NCI-H2171 (cell line): Measurements from ENCODE around the gene RASL12.
"Not testable (repeated sequence)": the region's sequence is repeated elsewhere in the genome, so short reads cannot be mapped to it uniquely, and the experiment has no call there.

ENCODE experiments used
- DNase-seq: peaks from one replicate; lab custom pipeline; 2025; lab: John Stamatoyannopoulos, UW

Gene RASL12

DNA sequence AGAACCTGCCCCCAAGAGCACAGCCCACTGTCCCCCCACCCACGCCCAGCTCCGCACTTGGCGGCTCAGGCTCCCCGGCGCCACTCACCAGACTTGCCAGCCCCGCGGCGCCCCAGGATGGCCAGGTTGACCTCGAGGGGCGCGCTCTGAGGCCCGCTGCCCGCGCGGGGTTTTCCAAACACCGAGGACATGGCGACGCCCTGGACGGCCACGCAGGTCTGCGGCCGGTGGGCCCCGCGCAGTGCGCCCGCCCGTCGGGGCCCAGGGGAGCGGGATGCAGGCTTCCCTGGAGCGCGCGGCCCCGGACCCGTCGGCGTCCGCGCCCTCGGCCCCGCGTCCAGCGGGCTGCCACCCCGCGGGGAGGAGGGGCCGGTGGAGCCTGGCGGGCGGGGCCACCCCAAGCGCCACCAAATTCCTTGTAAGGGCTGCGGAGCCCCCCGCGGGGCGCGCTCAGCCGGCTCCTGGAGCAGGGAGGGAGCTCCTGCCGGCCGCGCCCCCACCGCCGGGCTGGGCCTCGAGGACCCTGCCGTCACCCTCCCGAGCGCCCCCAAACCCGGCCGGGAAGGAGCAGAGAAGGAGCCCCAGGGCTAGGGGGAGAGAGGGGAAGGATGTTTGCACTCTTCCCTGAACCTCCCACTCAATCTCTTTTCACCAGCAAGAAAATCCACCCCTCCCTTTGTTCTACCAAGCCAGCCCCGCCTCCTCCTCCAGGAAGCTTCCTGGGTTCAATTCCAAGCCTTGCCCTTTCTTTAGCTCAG, at the start of gene RASL12:
Gene RASL12, minus strand, starts transcription at position 347 of the 758 bp plus-strand sequence. Its CDS starts 156 bp downstream, at position 191.
- no peak for DNase-seq

DNA sequence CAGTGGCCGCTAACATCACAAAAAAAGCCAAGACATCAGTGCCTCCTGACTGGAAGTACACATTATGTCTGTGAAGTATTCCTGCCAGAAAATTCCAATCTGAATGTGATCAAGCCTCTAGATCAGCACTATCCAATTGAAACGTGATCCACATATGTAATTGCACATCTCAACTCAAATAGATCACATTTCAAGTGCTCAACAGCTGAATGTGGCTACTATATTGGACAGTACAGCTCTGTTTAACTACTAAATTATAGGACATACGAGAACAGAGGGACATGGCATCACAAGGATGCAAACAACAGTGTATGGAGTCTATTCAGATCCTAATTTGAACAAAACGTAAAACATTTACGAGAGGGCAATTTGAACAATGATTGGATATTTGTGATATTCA, 47.8 kb upstream of the RASL12 start:
- DNase-seq, result no peak

GRCh38 chr15:65115086-65115485, 47.3 kb upstream of the RASL12 start, which contains the start of gene UBAP1L:
Gene UBAP1L, minus strand, starts transcription at chr15:65115200. Its CDS starts 8,985 bp downstream, at chr15:65106215.
- DNase-seq, result peak; percentile 45

GRCh38 chr15:65110676-65111292, 43.0 kb upstream of the RASL12 start:
- DNase-seq, result no peak

DNA sequence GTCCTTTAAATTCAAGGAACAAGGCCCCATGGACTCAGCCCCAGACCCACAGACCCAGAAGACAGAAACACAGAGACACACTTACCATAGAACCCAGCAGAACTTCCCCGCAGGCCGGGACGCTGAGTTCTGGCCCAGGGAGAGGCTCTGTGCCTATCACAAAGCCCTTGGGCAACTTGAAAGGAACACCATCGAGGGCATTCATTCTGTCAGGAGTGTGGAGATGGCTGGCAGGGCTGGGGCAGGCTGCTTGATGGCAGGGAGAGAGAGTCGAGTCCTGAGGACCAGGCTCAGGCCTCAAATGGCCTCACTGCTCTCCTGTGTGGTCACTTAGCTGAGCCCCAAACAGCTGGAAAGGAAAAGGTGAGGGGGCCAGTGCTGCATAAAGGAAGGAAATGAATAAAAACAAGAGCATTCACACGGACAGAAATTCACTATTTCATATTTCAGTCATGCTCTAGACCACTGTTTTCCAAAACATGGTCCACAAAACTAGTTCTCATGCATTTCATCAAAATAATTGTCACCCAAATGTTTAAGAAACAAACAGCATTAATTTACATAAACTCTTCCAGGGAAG, 38.3 kb upstream of the RASL12 start:
- DNase-seq, result no peak

GRCh38 chr15:65105038-65105437, 37.2 kb upstream of the RASL12 start:
- DNase-seq, result no peak

GRCh38 chr15:65102912-65103311, 35.1 kb upstream of the RASL12 start:
- no peak for DNase-seq

- DNase-seq, result no peak
Measured at GRCh38 chr15:65101891-65102708, 34.3 kb upstream of the RASL12 start.

DNA sequence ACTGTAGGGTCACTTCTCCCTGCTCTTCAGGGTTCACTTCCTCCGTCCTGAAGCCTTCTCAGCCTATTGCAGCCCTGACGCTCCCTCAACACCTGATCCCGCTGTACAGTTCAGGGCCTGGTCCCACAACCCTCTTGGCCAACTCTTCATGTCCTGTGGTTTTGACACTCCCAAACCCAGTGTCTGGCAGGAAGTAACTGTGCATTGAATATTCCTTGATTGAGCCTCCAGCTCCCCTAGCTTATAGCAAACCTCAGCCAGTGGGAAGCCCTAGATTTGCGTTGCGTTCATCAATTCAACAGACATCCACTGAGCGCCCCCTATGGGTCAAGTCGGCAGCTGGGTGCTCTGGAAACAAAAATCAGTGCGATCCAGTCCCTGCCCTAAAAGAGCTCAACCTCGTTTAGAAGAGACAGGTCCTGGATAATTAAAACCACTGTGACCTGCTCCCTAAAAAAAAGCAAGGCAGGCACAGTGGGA, 33.7 kb upstream of the RASL12 start:
- DNase-seq, result no peak

DNA sequence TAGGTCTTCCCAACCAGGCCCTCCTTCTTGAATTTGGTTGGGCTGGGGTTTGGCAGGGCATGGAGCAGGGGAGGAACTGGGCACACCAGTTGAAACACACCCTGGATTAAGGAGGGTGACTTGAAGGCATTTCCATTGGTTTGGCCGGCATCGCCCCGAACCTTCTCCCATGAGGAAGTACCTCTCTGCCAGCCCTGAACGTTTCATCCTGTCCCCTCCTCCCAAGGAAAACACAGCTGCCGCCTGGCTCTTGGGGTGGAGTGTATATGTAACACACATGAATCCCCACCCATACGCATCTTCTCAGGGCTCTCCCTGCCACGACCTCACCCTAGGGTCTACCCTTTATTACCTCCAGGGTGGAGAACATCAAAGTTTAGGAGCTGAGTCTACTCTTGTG, 32.7 kb upstream of the RASL12 start:
- no peak for DNase-seq

DNA sequence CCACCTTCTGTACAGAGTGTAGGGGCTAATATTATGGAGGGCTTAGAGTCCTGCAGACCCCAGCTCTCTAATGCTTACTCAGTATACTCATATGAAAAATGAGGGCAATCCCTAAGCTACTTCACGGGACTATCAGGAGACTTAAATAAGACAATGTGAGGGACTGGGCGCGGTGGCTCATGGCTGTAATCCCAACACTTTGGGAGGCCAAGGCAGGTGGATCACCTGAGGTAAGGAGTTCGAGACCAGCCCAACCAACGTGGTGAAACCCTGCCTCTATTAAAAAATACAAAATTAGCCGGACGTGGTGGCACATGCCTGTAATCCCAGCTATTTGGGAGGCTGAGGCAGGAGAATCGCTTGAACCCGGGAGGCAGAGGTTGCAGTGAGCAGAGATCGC, 32.0 kb upstream of the RASL12 start:
- DNase-seq, result not testable (repeated sequence)

DNA sequence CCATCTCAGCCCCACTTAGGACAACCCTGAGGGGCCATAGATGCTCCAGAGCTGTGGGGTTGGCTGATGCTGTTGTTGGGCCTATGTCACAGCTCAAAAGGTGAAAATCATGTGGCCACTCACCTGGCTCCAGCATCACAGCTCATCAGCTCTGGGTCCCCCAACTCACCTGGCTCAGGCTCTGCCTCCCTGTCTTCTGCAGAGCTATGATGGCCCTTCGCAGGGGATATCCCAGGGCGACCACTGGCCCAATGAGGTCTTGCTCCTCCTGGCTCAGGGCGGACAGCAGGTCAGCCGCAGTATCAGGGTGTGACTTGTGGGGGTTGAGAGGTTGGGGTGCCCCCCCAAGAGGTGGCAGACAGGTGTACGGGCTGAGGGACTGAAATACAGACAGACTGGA, 31.5 kb upstream of the RASL12 start:
- DNase-seq, result no peak

- DNase-seq, result no peak
Measured at GRCh38 chr15:65097651-65098263, 30.0 kb upstream of the RASL12 start.

DNA sequence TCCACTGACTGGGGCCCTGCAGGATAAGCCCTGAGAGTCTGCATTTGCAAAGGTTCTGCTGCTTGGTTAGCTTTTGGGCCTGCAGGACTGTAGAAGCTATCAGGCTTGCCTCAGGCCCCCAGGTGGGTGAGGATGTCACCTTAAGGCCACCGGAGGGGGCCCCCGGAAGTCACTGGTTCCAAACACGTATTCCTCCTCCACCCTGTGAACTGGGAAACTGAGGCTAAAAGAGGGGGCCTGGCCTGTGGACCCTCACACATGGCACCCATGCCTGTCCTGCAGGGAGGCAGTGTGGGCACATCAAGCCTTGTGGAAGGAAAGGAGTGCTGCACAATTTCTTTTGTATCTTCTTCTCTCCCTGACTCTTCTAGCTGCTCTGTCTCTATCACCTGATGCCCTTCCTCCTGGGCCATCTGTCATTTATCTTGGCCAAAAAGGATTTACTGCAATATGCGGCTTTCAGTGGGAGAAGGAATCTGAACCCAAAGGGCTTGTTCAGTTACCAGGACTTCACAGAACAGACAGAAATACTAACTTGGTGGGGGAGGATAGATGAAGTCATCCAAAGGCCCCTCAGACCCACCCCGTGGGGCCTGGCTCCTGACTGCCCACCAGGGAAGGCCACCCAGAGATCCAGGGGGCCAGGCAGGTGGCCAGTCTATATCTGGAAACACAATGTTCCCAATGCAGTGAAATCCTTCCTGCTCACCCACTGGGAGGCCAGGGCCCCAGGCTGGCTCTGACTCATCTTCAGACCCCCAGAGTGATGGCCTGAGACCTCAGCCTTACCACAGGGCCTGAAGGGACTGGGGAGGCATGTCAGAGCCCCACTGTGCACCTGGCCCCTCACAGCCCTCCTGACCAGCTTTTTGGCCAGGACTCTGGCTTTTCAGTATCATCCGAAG, 28.9 kb upstream of the RASL12 start:
- no peak for DNase-seq

- no peak for DNase-seq
Measured at GRCh38 chr15:65095747-65096104, 27.9 kb upstream of the RASL12 start.

- no peak for DNase-seq
Measured at GRCh38 chr15:65095011-65095746, 27.4 kb upstream of the RASL12 start.

DNA sequence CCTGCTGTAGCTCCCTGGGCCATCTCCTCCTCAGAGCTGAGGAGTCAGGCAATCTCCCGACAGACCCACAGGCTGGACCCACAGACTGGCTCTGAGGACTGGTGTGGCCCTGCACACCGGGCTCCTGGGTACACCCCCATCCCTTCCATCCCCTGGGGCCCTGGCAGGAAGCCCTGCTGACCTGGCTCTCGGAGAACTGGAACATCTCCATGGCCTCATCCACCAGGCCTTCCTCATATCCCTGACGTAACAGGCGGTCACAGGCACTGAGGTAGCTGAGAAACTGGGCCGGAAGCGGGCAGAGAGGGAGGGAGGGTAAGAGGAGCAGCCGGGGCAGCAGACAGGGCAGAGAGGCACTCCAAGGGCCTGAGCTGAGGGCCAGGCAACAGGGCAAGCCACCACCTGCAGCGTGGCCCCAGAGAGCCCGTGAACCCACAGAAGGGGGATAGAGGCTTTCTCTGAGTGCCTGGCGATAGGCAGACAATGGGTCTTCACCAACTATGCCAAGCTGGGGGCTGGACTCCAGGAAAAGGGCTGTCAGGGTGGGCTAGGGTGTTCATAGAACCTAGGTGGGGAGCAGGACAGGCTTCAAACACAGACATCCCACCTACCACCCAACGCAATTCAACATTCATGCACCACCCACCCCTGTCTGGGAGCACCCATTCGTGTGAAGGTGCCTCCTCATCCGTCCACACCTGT, 26.7 kb upstream of the RASL12 start:
- DNase-seq, result no peak

DNA sequence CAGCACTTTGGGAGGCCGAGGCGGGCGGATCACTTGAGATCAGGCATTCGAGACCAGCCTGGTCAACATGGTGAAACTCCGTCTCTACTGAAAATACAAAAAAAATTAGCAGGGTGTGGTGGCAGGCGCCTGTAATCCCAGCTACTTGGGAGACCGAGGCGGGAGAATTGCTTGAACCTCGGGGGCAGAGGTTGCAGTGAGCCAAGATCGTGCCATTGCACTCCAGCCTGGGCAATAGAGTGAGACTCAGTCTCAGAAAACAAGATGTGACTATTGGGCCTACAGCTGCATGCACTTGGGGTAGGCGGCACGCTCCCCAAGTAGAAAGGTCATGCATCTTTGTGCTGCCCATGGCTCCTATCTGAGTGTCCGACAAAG, 26.0 kb upstream of the RASL12 start:
- not testable (repeated sequence) for DNase-seq
